ENCODE results near the gene ZBTB44. TPM values are rescaled to one million over a fixed set of nuclear protein-coding genes. Genes with fewer than 3 reads are reported as not detected.

ZBTB44 gene
- total and polyA plus RNA-seq, 7 donors, result 9.2 to 162 (median 73.0) TPM

DNA sequence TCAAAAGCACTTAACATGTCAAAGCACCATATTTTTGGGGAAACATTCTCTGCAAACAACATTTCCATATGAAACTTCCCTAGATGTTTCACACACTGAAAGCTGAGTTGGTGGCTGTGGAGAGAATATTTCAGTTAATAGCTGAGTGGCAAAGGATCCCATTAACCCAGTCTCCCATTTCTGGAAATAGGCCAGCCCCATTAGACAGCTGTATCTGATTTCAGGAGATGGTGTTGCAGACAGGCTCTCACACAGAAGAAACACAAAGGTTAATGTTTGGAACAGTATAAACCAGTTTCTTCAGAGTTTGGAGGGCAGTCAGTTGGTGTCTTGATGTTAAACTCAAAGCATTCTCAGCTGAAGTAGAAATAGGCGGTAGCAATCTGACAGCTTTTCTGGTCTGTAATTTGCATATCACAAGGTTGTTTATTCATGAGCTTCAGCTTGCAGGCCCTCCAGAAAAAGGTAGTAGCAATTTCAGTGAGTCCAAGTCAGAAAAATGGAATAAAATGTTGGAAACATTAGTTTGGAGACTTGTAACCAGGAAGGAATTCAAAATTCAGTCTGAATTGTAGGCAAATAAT, 15.5 kb upstream of the ZBTB44 start:
- TF ChIP-seq POLR2AphosphoS5 (IDR thresholded peaks at IDR 0.05) (no peak), EP300 (IDR thresholded peaks at IDR 0.05) (no peak), POLR2A (IDR thresholded peaks at IDR 0.05) (no peak)
- TF ChIP-seq, protein P1, sequence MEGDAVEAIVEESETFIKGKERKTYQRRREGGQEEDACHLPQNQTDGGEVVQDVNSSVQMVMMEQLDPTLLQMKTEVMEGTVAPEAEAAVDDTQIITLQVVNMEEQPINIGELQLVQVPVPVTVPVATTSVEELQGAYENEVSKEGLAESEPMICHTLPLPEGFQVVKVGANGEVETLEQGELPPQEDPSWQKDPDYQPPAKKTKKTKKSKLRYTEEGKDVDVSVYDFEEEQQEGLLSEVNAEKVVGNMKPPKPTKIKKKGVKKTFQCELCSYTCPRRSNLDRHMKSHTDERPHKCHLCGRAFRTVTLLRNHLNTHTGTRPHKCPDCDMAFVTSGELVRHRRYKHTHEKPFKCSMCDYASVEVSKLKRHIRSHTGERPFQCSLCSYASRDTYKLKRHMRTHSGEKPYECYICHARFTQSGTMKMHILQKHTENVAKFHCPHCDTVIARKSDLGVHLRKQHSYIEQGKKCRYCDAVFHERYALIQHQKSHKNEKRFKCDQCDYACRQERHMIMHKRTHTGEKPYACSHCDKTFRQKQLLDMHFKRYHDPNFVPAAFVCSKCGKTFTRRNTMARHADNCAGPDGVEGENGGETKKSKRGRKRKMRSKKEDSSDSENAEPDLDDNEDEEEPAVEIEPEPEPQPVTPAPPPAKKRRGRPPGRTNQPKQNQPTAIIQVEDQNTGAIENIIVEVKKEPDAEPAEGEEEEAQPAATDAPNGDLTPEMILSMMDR (IDR thresholded peaks at IDR 0.05), result no peak
- no peaks in the 10 kb centered on the region for H3K36me3 ChIP-seq
- H3K4me3 ChIP-seq, result no peak overlapping the region
- no peak overlapping the region for H3K27ac ChIP-seq
- intact Hi-C loops (cut with DNase I), result no loop called here
- no peaks in the 10 kb centered on the region for H3K4me1 ChIP-seq
- 88 to 90% methylated on average over 1 of the region's 1 CpG for WGBS, 2 donors
- no peaks in the 10 kb centered on the region for H3K9me3 ChIP-seq
- no peaks in the 10 kb centered on the region for H3K27me3 ChIP-seq
- no peak for DNase-seq

DNA sequence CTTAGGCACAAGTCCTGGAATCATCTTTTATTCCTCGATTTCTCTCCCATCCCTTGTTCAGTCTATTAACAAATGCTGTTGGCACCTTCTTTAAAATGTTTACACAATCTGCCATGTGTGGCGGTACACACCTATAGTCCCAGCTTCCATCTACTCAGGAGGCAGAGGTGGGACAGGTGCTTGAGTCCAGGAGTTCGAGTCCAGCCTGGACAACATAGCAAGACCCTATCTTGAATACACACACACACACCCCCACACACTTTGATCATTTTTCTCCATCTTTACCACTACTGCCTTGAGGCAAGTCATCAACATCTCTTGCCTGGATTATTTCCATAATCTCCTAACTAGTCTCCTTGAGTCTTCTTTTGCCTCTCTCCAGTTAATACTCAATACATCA, 13.7 kb upstream of the ZBTB44 start:
- Histone ChIP-seq H3K27ac (no peak overlapping the region), H3K4me3 (no peak overlapping the region), H3K4me1 (no peaks in the 10 kb centered on the region), H3K9me3 (no peaks in the 10 kb centered on the region), H3K27me3 (no peaks in the 10 kb centered on the region), H3K36me3 (no peaks in the 10 kb centered on the region)
- intact Hi-C loops (cut with DNase I), result no loop called here
- TF ChIP-seq POLR2A (IDR thresholded peaks at IDR 0.05) (no peak), EP300 (IDR thresholded peaks at IDR 0.05) (no peak)
- WGBS, 2 donors, result 94 to 96% methylated on average over 3 of the region's 3 CpGs
- DNase-seq, result no peak

DNA sequence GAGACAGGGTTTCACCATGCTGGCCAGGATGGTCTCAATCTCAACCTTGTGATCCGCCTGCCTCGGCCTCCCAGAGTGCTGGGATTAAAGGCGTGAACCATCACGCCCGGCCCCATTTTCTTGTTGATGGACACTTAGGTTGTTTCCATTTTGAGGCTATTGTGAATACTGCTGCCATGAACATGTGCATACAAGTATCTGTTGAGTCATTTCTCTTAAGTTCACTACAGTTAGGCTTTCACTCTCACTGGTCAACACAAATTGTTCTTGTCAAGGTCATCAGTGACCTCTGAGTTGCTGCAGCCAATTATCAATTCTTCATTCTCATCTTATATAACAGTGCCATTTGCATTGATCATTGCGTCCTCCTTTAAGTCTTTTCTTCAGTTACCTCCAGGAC, 13.0 kb upstream of the ZBTB44 start:
- Histone ChIP-seq H3K27ac (no peak overlapping the region), H3K27me3 (no peaks in the 10 kb centered on the region), H3K4me3 (no peak overlapping the region), H3K36me3 (no peaks in the 10 kb centered on the region), H3K4me1 (no peaks in the 10 kb centered on the region), H3K9me3 (no peaks in the 10 kb centered on the region)
- TF ChIP-seq EP300 (IDR thresholded peaks at IDR 0.05) (no peak), POLR2AphosphoS5 (IDR thresholded peaks at IDR 0.05) (no peak), POLR2A (IDR thresholded peaks at IDR 0.05) (no peak)
- TF ChIP-seq, protein P1 (IDR thresholded peaks at IDR 0.05), result no peak
- 87 to 98% methylated on average over 6 of the region's 6 CpGs for WGBS, 2 donors
- intact Hi-C loops (cut with DNase I), result no loop called here
- no peak for DNase-seq

DNA sequence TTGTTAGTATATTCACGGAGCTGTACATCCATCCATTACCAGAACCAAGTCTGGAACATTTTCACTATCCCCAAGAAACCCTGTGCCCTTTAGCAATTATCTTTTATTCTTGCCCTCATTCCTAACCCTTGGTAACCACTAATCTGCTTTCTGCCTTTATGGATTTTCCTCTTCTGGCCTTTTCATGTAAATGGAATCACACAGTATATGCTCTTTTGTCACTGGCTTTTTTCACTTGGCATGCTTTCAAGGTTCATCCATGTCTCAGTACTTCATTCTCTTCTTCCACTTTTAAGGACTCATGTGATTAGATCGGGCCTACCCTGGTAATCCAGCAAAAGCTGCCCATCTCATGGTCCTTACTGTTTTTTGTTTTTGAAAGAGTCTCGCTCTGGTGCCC, 11.0 kb upstream of the ZBTB44 start:
- no peak for DNase-seq
- H3K27me3 ChIP-seq, result no peaks in the 10 kb centered on the region
- H3K27ac ChIP-seq, result no peak overlapping the region
- TF ChIP-seq POLR2AphosphoS5 (IDR thresholded peaks at IDR 0.05) (no peak), POLR2A (IDR thresholded peaks at IDR 0.05) (no peak)
- no peaks in the 10 kb centered on the region for H3K4me1 ChIP-seq
- H3K9me3 ChIP-seq, result peaks cover 0 to 2% (median 0%) of the 10 kb centered on the region in 4 donors
- intact Hi-C loops (cut with DNase I), result no loop called here
- no peaks in the 10 kb centered on the region for H3K36me3 ChIP-seq
- no peak overlapping the region for H3K4me3 ChIP-seq
- WGBS, 2 donors, result 92 to 93% methylated on average over 3 of the region's 3 CpGs

DNA sequence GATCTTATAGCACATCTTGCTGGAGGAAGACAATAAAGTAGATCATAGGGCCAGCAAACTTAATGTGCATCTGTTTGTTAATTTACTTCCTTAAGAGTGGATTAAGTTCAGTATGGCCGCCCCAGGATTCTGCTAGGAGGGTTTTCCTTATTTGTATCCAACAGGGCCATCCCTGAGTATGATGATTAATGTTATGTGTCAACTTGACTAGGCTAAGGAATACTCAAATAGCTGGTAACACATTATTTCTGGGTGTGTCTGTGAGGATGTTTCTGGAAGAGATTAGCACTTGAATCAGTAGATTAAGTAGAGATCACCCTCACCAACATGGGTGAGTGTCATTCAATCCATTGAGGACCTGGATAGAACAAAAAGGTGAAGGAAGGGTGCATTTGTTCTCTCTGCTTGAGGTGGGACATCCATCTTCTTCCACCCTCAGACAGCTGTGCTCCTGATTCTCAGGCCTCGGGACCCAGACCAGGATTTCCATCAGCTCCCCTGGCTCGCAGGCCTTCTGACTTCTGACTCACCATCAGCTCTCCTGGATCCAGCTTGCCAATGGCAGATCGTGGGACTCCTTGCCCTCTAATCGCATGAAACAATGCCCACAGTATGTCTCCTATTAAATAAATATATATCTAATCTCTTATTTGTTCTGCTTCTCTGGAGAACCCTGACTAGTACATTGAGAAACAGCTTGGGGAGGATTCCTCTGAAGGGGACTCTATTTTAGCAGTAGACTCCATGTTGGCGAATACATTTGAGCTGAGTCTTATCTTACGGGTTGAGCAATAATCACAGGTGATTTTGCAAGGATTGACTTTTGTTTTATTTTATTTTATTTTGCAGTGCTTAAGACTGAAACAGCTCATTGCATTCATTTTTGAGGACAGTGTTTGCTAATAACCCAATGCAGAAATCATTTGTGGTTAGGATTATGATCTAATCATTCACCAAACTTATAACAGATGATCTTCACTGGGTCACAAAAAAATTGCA, 9.0 kb upstream of the ZBTB44 start:
- no peaks in the 10 kb centered on the region for H3K36me3 ChIP-seq
- intact Hi-C loops (cut with DNase I), result no loop called here
- DNase-seq, result no peak
- no peak for TF ChIP-seq POLR2A (IDR thresholded peaks at IDR 0.05)
- no peak for TF ChIP-seq EP300 (IDR thresholded peaks at IDR 0.05)
- TF ChIP-seq, protein P1 (IDR thresholded peaks at IDR 0.05), result no peak
- TF ChIP-seq POLR2AphosphoS5 (IDR thresholded peaks at IDR 0.05), result no peak
- no peak overlapping the region for H3K27ac ChIP-seq
- 93 to 94% methylated on average over 7 of the region's 7 CpGs for WGBS, 2 donors
- no peak overlapping the region for H3K4me3 ChIP-seq
- H3K27me3 ChIP-seq, result no peaks in the 10 kb centered on the region
- H3K9me3 ChIP-seq, result peaks cover 0 to 2% (median 0%) of the 10 kb centered on the region in 4 donors
- no peaks in the 10 kb centered on the region for H3K4me1 ChIP-seq

Measured in sigmoid colon (tissue), 7 donors.